ENCODE data around the gene SGTA. TPM values are rescaled to one million over a fixed set of nuclear protein-coding genes. Genes with fewer than 3 reads are reported as not detected.

SGTA gene, protein sequence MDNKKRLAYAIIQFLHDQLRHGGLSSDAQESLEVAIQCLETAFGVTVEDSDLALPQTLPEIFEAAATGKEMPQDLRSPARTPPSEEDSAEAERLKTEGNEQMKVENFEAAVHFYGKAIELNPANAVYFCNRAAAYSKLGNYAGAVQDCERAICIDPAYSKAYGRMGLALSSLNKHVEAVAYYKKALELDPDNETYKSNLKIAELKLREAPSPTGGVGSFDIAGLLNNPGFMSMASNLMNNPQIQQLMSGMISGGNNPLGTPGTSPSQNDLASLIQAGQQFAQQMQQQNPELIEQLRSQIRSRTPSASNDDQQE
- total RNA-seq: 72.6 TPM
- long read RNA-seq, transcript SGTA-201 (12 exons, 2,330 nt): major isoform, 234 of 319 reads
- long read RNA-seq, partial matches to known transcripts: 65 of 319 reads
- long read RNA-seq, other reads (novel, unspliced or antisense): 20 of 319 reads

DNA sequence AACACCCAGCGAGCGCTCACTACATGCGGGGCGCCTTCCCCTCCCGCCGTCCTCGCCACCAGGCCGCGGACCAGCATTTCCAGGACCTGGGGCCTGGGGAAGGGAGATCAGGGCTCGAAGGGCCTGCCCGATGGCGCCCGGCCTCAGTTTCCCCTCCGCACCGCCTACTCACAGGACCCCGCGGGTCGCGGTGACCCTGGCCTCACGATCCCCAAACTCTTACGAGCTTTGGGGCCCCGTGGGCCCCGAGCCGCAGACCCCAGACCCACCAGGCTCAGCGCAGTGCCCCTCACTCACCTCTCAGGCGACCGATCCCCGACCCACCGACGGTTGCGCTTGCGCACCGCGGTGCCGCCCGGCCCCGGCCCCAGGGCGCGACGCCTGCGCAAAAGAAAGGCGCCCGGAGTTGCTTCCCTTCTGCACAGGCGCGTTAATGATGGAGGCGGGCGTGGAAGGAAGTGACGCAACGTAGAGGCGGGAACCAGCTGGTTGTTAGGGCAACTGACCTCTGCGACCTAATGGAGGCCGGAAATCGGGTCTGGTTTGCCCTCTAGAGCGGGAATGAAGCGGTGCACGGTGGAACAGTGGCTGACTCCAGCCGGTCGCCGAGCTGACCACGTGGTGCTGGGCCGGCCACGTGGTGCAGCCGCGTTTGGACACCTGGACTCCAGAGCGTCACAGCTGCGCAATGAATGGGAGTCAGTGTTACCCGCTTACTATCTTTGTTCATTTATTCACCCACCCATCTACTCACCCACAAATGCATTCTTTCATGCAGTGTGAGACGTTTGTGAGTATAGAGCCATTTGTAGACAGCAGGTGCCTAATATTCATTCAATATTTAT lies at the start of gene SGTA:
TSS of gene SGTA (minus strand) at position 338 of the 845 bp plus-strand sequence. CDS start 14,205 bp downstream, outside the sequence.
- intact Hi-C loops (cut with micrococcal nuclease): no loop called here
- peak; percentile 60 for TF ChIP-seq CTCF (IDR thresholded peaks at IDR 0.05; ENCODE audit: borderline replicate concordance)
- peaks cover 84% of the 10 kb centered on the region for H3K4me1 ChIP-seq
- H3K27ac ChIP-seq (replicated peaks): peak within 1 kb of the TSS; percentile 98
- peak within 1 kb of the TSS; percentile 100 for H3K4me3 ChIP-seq
- no peaks in the 10 kb centered on the region for H3K36me3 ChIP-seq
- DNase-seq: peak; percentile 98
- no peaks in the 10 kb centered on the region for H3K9me3 ChIP-seq (replicated peaks)
- H3K27me3 ChIP-seq (ENCODE audit: low read depth): no peaks in the 10 kb centered on the region

DNA sequence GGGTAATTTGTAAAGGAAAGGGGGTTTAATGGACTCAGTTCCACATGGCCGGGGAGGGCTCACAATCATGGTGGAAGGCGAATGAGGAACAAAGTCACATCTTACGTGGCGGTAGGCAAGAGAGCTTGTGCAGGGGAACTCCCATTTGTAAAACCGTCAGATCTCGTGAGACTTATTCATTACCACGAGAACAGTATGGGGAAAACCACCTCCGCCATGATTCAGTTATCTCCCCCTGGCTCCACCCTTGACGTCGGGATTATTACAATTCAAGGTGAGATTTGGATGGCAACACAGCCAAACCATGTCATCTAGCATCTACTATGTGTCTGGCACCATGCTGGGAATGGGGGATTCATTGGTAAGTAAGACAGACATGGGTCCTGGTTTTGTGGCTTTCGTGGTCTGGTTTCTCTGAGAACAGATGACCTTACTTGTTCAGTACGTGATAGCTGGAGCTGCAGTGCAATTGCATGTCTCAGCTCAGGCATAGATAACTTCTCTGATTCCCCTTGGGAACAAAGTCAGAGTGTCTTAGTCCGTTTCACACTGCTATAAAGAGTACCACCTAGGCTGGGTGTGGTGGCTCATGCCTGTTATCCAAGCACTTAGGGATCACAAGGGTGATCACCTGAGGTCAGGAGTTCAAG lies 44.9 kb upstream of the SGTA start:
- no peak for DNase-seq
- no peak for TF ChIP-seq CTCF (IDR thresholded peaks at IDR 0.05; ENCODE audit: borderline replicate concordance)
- Histone ChIP-seq H3K36me3 (peaks cover 77% of the 10 kb centered on the region), H3K9me3 (replicated peaks) (peaks cover 50% of the 10 kb centered on the region), H3K27ac (replicated peaks) (no peak overlapping the region), H3K4me1 (no peaks in the 10 kb centered on the region), H3K4me3 (no peak overlapping the region), H3K27me3 (ENCODE audit: low read depth) (no peaks in the 10 kb centered on the region)
- intact Hi-C loops (cut with micrococcal nuclease): no loop called here

DNA sequence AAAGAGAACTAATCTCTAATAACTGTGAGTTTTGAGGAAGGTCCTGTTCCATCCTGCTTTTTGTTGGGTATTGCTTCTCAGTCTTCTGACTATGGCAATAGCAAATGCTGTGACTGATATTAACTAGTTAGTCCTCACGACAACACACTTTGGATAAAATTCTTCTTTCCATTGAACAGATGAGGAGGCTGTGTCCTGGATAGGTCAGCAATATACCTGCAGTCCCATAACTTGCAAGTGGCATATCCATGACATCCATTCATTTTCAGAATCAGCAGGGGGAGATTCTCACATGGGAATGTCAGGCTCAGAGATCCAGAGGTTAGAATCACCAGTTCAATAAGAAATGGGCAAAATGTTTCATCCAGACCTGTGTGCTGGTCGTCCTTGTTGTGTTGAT lies 43.9 kb upstream of the SGTA start:
- intact Hi-C loops (cut with micrococcal nuclease): no loop called here
- no peak for TF ChIP-seq CTCF (IDR thresholded peaks at IDR 0.05; ENCODE audit: borderline replicate concordance)
- Histone ChIP-seq H3K4me3 (no peak overlapping the region), H3K27me3 (ENCODE audit: low read depth) (no peaks in the 10 kb centered on the region), H3K4me1 (no peaks in the 10 kb centered on the region), H3K36me3 (peaks cover 67% of the 10 kb centered on the region), H3K9me3 (replicated peaks) (peaks cover 40% of the 10 kb centered on the region), H3K27ac (replicated peaks) (no peak overlapping the region)
- no peak for DNase-seq

GRCh38 chr19:2824129-2824528 lies 41.1 kb upstream of the SGTA start:
- TF ChIP-seq CTCF (IDR thresholded peaks at IDR 0.05; ENCODE audit: borderline replicate concordance): no peak
- Histone ChIP-seq H3K36me3 (peaks cover 41% of the 10 kb centered on the region), H3K27me3 (ENCODE audit: low read depth) (no peaks in the 10 kb centered on the region), H3K4me1 (peaks cover 20% of the 10 kb centered on the region), H3K9me3 (replicated peaks) (peaks cover 13% of the 10 kb centered on the region), H3K27ac (replicated peaks) (no peak overlapping the region), H3K4me3 (no peak overlapping the region)
- no peak for DNase-seq
- intact Hi-C loops (cut with micrococcal nuclease): no loop called here

GRCh38 chr19:2823646-2824045 lies 40.6 kb upstream of the SGTA start:
- H3K9me3 ChIP-seq (replicated peaks): peaks cover 11% of the 10 kb centered on the region
- no peak overlapping the region for H3K27ac ChIP-seq (replicated peaks)
- TF ChIP-seq CTCF (IDR thresholded peaks at IDR 0.05; ENCODE audit: borderline replicate concordance): no peak
- no peak overlapping the region for H3K4me3 ChIP-seq
- H3K36me3 ChIP-seq: peaks cover 36% of the 10 kb centered on the region
- intact Hi-C loops (cut with micrococcal nuclease): no loop called here
- DNase-seq: no peak
- no peaks in the 10 kb centered on the region for H3K27me3 ChIP-seq (ENCODE audit: low read depth)
- peaks cover 21% of the 10 kb centered on the region for H3K4me1 ChIP-seq

Data from left ventricle myocardium inferior (tissue), 1 donor.